H1 (cell line): ENCODE data around the gene TPSB2. TPM values are rescaled to one million over a fixed set of nuclear protein-coding genes. Genes with fewer than 3 reads are reported as not detected.

Source experiments
- CTCF ChIA-PET: fragments of 300-600 bp; sonication (Branson Sonifier 250); formaldehyde crosslinking; loops from one replicate; lab custom pipeline; 2021; ENCODE audit not compliant: partially characterized antibody; lab: Charles Lee
- POLR2A ChIA-PET: fragments of 300-600 bp; sonication (Branson Sonifier 250); formaldehyde crosslinking; loops from one replicate; lab custom pipeline; 2021; ENCODE audit warnings: inconsistent platforms; ENCODE audit not compliant: partially characterized antibody; lab: Charles Lee
- DNase-seq, 2 experiments: peaks; one replicate each; pipeline versions ENCODE4 v3.0.0 to v3.0.0-alpha.2; 2010 to 2022; ENCODE audit warnings: low spot score in 2 of 2, low read depth in 1 of 2, mixed read lengths in 1 of 2
- FAIRE-seq: peaks from 2 replicates; lab custom pipeline; 2011; peaks lifted over from hg19 to GRCh38; lab: Jason Lieb, UNC
- H2AFZ ChIP-seq: 2 replicates; pipeline ENCODE4 v1.8.1; 2012; ENCODE audit warnings: low read length, inconsistent platforms
- H2AK5ac ChIP-seq: 2 replicates; pipeline ENCODE4 v1.6.1; 2013; ENCODE audit warnings: low read depth, low read length
- H2BK120ac ChIP-seq: replicated peaks from 2 replicates; pipeline ENCODE3; 2013; ENCODE audit warnings: low read depth, low read length, inconsistent platforms
- H2BK12ac ChIP-seq: 2 replicates; pipeline ENCODE4 v1.6.1; 2013; ENCODE audit warnings: low read depth, low read length
- H2BK15ac ChIP-seq: 2 replicates; pipeline ENCODE4 v1.6.1; 2013; ENCODE audit warnings: low read length
- H2BK20ac ChIP-seq: 2 replicates; pipeline ENCODE4 v1.6.1; 2013; ENCODE audit warnings: low read length
- H2BK5ac ChIP-seq: 2 replicates; pipeline ENCODE4 v1.6.1; 2013; ENCODE audit warnings: low read depth, low read length
- H3K14ac ChIP-seq: 2 replicates; pipeline ENCODE4 v1.6.1; 2013; ENCODE audit warnings: inconsistent platforms; ENCODE audit not compliant: insufficient read length
- H3K18ac ChIP-seq: 2 replicates; pipeline ENCODE4 v1.6.1; 2013; ENCODE audit warnings: low read length; ENCODE audit errors: extremely low read depth
- H3K23ac ChIP-seq: 2 replicates; pipeline ENCODE4 v1.6.1; 2013; ENCODE audit warnings: inconsistent platforms; ENCODE audit not compliant: insufficient read length
- H3K23me2 ChIP-seq: 2 replicates; pipeline ENCODE4 v1.6.1; 2013; ENCODE audit warnings: low read depth, low read length
- H3K27ac ChIP-seq: 2 replicates; pipeline ENCODE4 v1.6.1; 2011; ENCODE audit warnings: low read depth, low read length, inconsistent platforms
- H3K27me3 ChIP-seq, 4 experiments: replicated peaks in 1 of 4; 1 replicate in 1 of 4; 2 replicates in 3 of 4; pipeline versions ENCODE4 v1.6.1 to v1.8.1; 2011 to 2013; ENCODE audit warnings: low read length in 3 of 4, mild to moderate bottlenecking in 3 of 4, inconsistent platforms in 2 of 4, mixed read lengths in 2 of 4, moderate library complexity in 1 of 4; ENCODE audit not compliant: control insufficient read depth in 3 of 4, insufficient read depth in 3 of 4; ENCODE audit errors: extremely low read depth in 1 of 4
- H3K36me3 ChIP-seq, 4 experiments: 2 replicates each; pipeline versions ENCODE4 v1.6.1 to v1.8.1; 2011 to 2013; ENCODE audit warnings: mild to moderate bottlenecking in 4 of 4, low read length in 3 of 4, moderate library complexity in 2 of 4, control low read depth in 1 of 4, inconsistent platforms in 1 of 4; ENCODE audit not compliant: insufficient read depth in 4 of 4, control insufficient read depth in 2 of 4
- H3K4ac ChIP-seq: replicated peaks from 2 replicates; pipeline ENCODE3; 2013; ENCODE audit warnings: low read length, low read depth, mixed read lengths, inconsistent platforms; ENCODE audit not compliant: insufficient read length
- H3K4me1 ChIP-seq, 4 experiments: replicated peaks in 1 of 4; 1 replicate in 1 of 4; 2 replicates in 3 of 4; pipeline versions ENCODE4 v1.6.1 to v1.8.1; 2011 to 2013; ENCODE audit warnings: low read length in 3 of 4, inconsistent platforms in 2 of 4, mixed read lengths in 1 of 4; ENCODE audit not compliant: insufficient read depth in 4 of 4, control insufficient read depth in 3 of 4
- H3K4me2 ChIP-seq, 2 experiments: 2 replicates each; pipeline versions ENCODE4 v1.6.1 to v1.8.1; 2011 to 2013; ENCODE audit warnings: low read depth in 2 of 2, low read length in 2 of 2, control low read depth in 1 of 2, inconsistent platforms in 1 of 2, mild to moderate bottlenecking in 1 of 2; ENCODE audit not compliant: insufficient read depth in 1 of 2
- H3K4me3 ChIP-seq, 4 experiments: fragments of 200-600, 300-600 bp in 1 of 4; sonication (generic), shearing (Covaris generic), sonication (Bioruptor Twin) in 1 of 4; 2 replicates each; pipeline versions ENCODE4 v1.5.1 to v1.8.1; 2011 to 2016; ENCODE audit warnings: low read length in 4 of 4, low read depth in 3 of 4, control low read depth in 2 of 4, inconsistent platforms in 2 of 4, mild to moderate bottlenecking in 2 of 4, mixed read lengths in 1 of 4, moderate library complexity in 1 of 4; ENCODE audit not compliant: insufficient read depth in 2 of 4; ENCODE audit errors: extremely low read depth in 1 of 4
- H3K56ac ChIP-seq: replicated peaks from 2 replicates; pipeline ENCODE3; 2013; ENCODE audit warnings: low read depth, mild to moderate bottlenecking, mixed read lengths, low read length, inconsistent platforms; ENCODE audit not compliant: insufficient read length
- H3K79me1 ChIP-seq: 2 replicates; pipeline ENCODE4 v1.6.1; 2013; ENCODE audit warnings: low read depth, low read length, control low read depth
- H3K79me2 ChIP-seq, 2 experiments: 2 replicates each; pipeline versions ENCODE4 v1.6.1 to v1.8.1; 2012 to 2013; ENCODE audit warnings: low read length in 2 of 2, mild to moderate bottlenecking in 2 of 2, inconsistent platforms in 1 of 2; ENCODE audit not compliant: insufficient read depth in 2 of 2, control insufficient read depth in 1 of 2
- H3K9ac ChIP-seq, 4 experiments: replicated peaks in 1 of 4; 1 replicate in 1 of 4; 2 replicates in 3 of 4; pipeline versions ENCODE4 v1.6.1 to v1.8.1; 2011 to 2013; ENCODE audit warnings: low read depth in 3 of 4, low read length in 3 of 4, control low read depth in 2 of 4, mild to moderate bottlenecking in 2 of 4, moderate library complexity in 2 of 4, inconsistent platforms in 1 of 4; ENCODE audit errors: extremely low read depth in 1 of 4
- H3K9me3 ChIP-seq, 2 experiments: 2 replicates each; pipeline versions ENCODE4 v1.6.1 to v1.8.1; 2012 to 2013; ENCODE audit warnings: mild to moderate bottlenecking in 2 of 2, moderate library complexity in 2 of 2, control low read depth in 1 of 2, inconsistent platforms in 1 of 2, low read depth in 1 of 2, low read length in 1 of 2, mixed read lengths in 1 of 2; ENCODE audit not compliant: insufficient read depth in 2 of 2
- H4K20me1 ChIP-seq, 2 experiments: replicated peaks in 1 of 2; 2 replicates each; pipeline versions ENCODE3 to v1.8.1; 2011 to 2013; ENCODE audit warnings: inconsistent platforms in 2 of 2, low read length in 2 of 2, mild to moderate bottlenecking in 1 of 2; ENCODE audit not compliant: insufficient read depth in 2 of 2, control insufficient read depth in 1 of 2
- H4K5ac ChIP-seq: 2 replicates; pipeline ENCODE4 v1.6.1; 2013; ENCODE audit warnings: low read length, low read depth, mixed read lengths, inconsistent platforms; ENCODE audit not compliant: insufficient read length
- H4K8ac ChIP-seq: 2 replicates; pipeline ENCODE4 v1.8.0; 2013; ENCODE audit warnings: mild to moderate bottlenecking, moderate library complexity, low read length, inconsistent platforms; ENCODE audit not compliant: insufficient read depth; ENCODE audit errors: extremely low read depth
- H4K91ac ChIP-seq: replicated peaks from 2 replicates; pipeline ENCODE3; 2013; ENCODE audit warnings: low read length, mixed read lengths, inconsistent platforms; ENCODE audit not compliant: insufficient read length
- ATF2 ChIP-seq: IDR thresholded peaks from 2 replicates; pipeline ENCODE4 v1.6.1; 2012; ENCODE audit warnings: low read length, inconsistent platforms
- CBX8 ChIP-seq: fragments of 300-800, 300-1000 bp; sonication (generic); IDR thresholded peaks from 2 replicates; pipeline ENCODE4 v1.7.1; 2016; ENCODE audit warnings: low read depth, low read length, borderline replicate concordance
- CTCF ChIP-seq, 3 experiments: IDR thresholded peaks; 1 replicate in 2 of 3; 2 replicates in 1 of 3; pipeline versions ENCODE4 v1.5.1 to v1.6.1; 2011; ENCODE audit warnings: low read length in 3 of 3, mild to moderate bottlenecking in 3 of 3, inconsistent platforms in 2 of 3, low read depth in 1 of 3, moderate library complexity in 1 of 3; ENCODE audit not compliant: insufficient read depth in 1 of 3; ENCODE audit errors: control extremely low read depth in 1 of 3
- GTF2F1 ChIP-seq: IDR thresholded peaks from 2 replicates; pipeline ENCODE4 v1.6.1; 2012; ENCODE audit warnings: low read depth, low read length, improper control_type of control experiment, borderline replicate concordance
- HDAC6 ChIP-seq: IDR thresholded peaks from one replicate; pipeline ENCODE4 v1.7.1; 2012; ENCODE audit warnings: low read depth, mild to moderate bottlenecking, inconsistent platforms, low read length, moderate library complexity
- MAFK ChIP-seq: IDR thresholded peaks from 2 replicates; pipeline ENCODE4 v1.6.1; 2012; ENCODE audit warnings: low read depth, mild to moderate bottlenecking, improper control_type of control experiment, low read length
- RXRA ChIP-seq: IDR thresholded peaks from 2 replicates; pipeline ENCODE4 v1.6.1; 2011; ENCODE audit warnings: low read depth, mild to moderate bottlenecking, low read length, moderate library complexity; ENCODE audit not compliant: insufficient read depth
- SIX5 ChIP-seq: IDR thresholded peaks from 2 replicates; pipeline ENCODE4 v1.6.1; 2011; ENCODE audit warnings: mild to moderate bottlenecking, low read depth, low read length
- WGBS, 2 experiments: shearing (Covaris generic) in 1 of 2; methylation state at CpG; one replicate each; pipeline versions ENCODE4 v1.1.6 to v1.1.7; 2013 to 2015; ENCODE audit warnings: low lambda C conversion rate in 2 of 2, mixed read lengths in 2 of 2, inconsistent platforms in 1 of 2, low coverage in 1 of 2, missing lambda C conversion rate in 1 of 2; ENCODE audit not compliant: insufficient replicate concordance in 2 of 2, insufficient coverage in 1 of 2, insufficient read length in 1 of 2; ENCODE audit errors: extremely low coverage in 1 of 2, missing lambda C conversion rate in 1 of 2; 5-methylcytosine and 5-hydroxymethylcytosine counted together
- polyA plus RNA-seq, 7 experiments: library from polyadenylated mRNA; depleted of rRNA in 3 of 7; stranded (reverse) in 5 of 7; unstranded in 2 of 7; fragments of >200 nt in 5 of 7; fragments of 200-250 nt in 2 of 7; gene quantifications; 1 replicate in 5 of 7; 2 replicates in 1 of 7; 4 replicates in 1 of 7; pipeline versions ENCODE4 v1.2.1 to v1.2.3, GENCODE V29; 2011 to 2013; ENCODE audit warnings: missing spikeins in 2 of 7, mixed read lengths in 2 of 7
- total RNA-seq: library from RNA; stranded (reverse); fragmentation: NEBNext Ultra II Directional; extraction: Animal tissue kit (Norgen Biotek cat#: 25700); gene quantifications from 2 replicates; pipeline ENCODE4 v1.2.1, GENCODE V29; 2021
- TF ChIP-seq, protein P1 (sequence below): IDR thresholded peaks from 2 replicates; pipeline ENCODE4 v1.6.1; 2011; ENCODE audit warnings: low read length, improper control_type of control experiment

TPSB2 gene
- total and polyA plus RNA-seq, 2 of the 8 experiments (the other 6 are each of a cell fraction or from before 2014, with no cell fraction given), result 0.08 TPM; not detected in 1

- no peak overlapping the region for H3K27ac ChIP-seq
- peaks cover 4 to 70% (median 9%) of the 10 kb centered on the region in 4 experiments; a peak in 5 of 8 replicates for H3K36me3 ChIP-seq
- H3K4ac ChIP-seq, result no peak overlapping the region
- H3K9me3 ChIP-seq, result no peaks in the 10 kb centered on the region
- no peak overlapping the region for H2BK15ac ChIP-seq
- H4K5ac ChIP-seq, result no peak overlapping the region
- H2BK20ac ChIP-seq, result no peak overlapping the region
- H3K27me3 ChIP-seq, result no peaks in the 10 kb centered on the region
- DNase-seq (no peak), FAIRE-seq (no peak)
- H3K9ac ChIP-seq, result no peak overlapping the region
- ChIA-PET CTCF (no interaction called here), POLR2A (no interaction called here)
- H3K56ac ChIP-seq, result no peak overlapping the region
- no peak overlapping the region for H4K8ac ChIP-seq
- H3K23ac ChIP-seq, result no peak overlapping the region
- WGBS, 2 experiments, result 85% methylated on average over 8 of the region's 8 CpGs; no CpG with 5 or more reads in 1 of the 2 experiments
- no peaks in the 10 kb centered on the region for H3K4me1 ChIP-seq
- H3K79me1 ChIP-seq, result no peaks in the 10 kb centered on the region
- no peak overlapping the region for H3K18ac ChIP-seq
- H3K4me2 ChIP-seq, result no peak overlapping the region
- H2AK5ac ChIP-seq, result no peak overlapping the region
- no peaks in the 10 kb centered on the region for H3K23me2 ChIP-seq
- no peak overlapping the region for H2AFZ ChIP-seq
- no peak overlapping the region for H3K4me3 ChIP-seq
- no peak overlapping the region for H2BK120ac ChIP-seq
- H2BK5ac ChIP-seq, result no peak overlapping the region
- peaks cover 0 to 8% of the 10 kb centered on the region in 2 experiments for H4K20me1 ChIP-seq
- no peak overlapping the region for H2BK12ac ChIP-seq
- H3K79me2 ChIP-seq, result no peaks in the 10 kb centered on the region
- H4K91ac ChIP-seq, result no peak overlapping the region
- no peak overlapping the region for H3K14ac ChIP-seq
- TF ChIP-seq ATF2 (no peak), SIX5 (no peak), GTF2F1 (no peak), RXRA (no peak), HDAC6 (no peak), CTCF (IDR thresholded peaks at IDR 0.05; ENCODE audit: control extremely low read depth in 1 of 3, insufficient read depth in 1 of 3, low read depth in 1 of 3, low read length in 3 of 3) (no peak), CBX8 (no peak), MAFK (no peak)
- TF ChIP-seq, protein P1, sequence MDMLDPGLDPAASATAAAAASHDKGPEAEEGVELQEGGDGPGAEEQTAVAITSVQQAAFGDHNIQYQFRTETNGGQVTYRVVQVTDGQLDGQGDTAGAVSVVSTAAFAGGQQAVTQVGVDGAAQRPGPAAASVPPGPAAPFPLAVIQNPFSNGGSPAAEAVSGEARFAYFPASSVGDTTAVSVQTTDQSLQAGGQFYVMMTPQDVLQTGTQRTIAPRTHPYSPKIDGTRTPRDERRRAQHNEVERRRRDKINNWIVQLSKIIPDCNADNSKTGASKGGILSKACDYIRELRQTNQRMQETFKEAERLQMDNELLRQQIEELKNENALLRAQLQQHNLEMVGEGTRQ, result no peak
These were observed 16.8 kb downstream of the TPSB2 start for GRCh38 chr16:1213231-1213630.
